GM18870 (cell line): ENCODE results near the gene BTBD9.

Experiments used
- ATAC-seq: cut with Tn5 transposase; IDR thresholded peaks from one replicate; pipeline ENCODE4 v1.9.1; 2021; ENCODE audit warnings: moderate library complexity; ENCODE audit not compliant: unreplicated experiment

BTBD9 gene

DNA sequence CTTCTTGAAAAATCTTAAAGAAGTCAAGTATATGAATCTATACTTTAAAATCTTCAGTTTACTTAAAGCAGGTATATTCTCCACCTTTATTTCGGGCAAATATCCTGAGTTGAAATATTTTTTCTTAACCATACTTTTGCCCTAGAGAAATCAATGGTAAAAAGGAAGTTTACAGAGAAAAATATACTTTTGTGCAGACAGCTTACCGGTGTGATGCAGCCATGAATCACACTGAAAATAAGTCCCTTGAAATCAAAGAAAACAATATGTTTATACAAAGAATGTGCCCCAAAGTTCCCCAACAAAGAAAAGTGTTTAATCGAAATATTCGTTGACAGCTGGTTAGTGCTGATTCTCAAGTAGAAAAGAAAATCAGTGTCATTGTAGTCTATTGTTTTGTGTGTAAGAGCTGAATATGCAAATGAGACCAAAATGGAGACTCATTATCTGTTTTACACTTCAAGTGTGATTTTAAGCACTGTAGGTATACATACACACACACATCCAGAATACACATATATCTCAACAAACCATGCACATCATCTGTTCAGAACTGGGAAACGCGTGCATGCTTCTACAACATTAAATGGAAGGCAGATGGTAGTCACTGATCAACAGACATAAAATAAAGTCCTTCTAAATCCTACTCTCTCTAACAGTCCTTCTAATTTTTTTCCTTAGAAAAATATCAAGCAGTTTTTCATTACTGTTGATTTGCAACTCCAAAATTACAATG is 73.3 kb downstream of the BTBD9 start:
- ATAC-seq: no peak

DNA sequence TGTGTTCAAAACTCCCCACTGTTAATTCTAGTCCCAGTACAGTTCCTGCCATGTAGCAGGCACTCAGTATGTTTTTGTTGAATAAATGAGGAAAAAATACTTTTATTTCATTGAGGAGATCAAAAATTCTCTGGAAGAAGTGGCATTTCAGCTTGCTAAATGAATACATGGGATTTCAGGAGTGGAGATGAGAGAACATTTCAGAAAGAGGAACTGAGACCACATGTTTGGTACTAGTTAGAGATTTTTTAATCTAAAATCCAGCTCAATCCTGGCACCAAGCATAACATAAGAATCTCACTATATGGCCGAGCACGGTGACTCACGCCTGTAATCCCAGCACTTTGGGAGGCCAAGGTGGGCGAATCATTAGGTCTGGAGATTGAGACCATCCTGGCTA is 75.4 kb downstream of the BTBD9 start:
- no peak for ATAC-seq

DNA sequence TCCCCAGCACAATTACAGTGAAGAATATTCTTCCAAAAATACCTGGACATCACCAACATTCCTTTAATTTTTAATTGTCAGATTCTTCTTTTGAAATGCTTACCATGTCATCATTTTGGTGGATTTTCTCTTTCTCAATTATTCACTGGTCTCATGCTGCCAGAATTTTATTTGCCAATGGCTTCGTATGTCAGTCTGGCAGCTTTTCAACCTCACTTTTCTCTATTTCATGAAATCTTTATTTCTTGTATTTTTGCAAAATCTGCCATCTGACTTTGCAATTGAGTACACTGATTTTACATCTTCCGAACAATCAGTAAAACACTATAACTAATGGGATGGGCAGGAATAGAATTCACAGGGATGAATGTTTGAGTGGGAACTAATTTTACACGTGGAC is 84.1 kb downstream of the BTBD9 start:
- ATAC-seq: no peak

DNA sequence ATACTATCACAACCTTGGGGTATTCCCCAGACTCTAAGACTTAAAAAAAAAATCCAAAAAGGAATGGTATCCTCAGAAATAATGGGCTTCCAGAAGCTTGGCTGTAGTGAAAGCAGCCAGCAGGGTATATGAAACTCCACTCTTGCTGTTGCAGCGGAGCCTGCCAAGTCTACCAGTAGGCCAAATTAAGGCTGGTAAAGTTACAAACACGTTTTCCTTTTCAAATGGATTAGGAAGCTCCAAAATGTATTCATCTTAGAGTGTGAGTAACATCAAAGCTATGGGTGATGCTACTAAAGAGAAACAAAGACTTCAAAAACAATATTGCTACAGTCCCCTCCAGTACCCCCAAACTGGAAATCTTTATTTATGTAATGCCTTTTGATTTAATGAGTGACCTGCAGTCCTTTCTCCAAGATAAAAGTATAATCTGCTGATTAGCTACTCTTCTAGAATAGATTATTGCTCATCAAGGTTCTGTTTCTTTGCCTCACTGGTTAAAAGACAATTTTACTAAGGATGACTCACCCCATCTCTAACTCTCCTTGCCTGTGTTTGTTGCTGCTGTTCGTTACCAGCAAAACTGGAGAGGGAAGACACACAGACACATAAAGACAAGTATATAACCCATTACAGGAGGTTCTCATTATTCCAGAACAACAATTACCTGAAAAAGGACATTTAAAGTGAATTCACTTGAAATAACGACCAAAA is 84.9 kb downstream of the BTBD9 start:
- no peak for ATAC-seq

GRCh38 chr6:38554014-38554413 is 85.7 kb downstream of the BTBD9 start:
- no peak for ATAC-seq

DNA sequence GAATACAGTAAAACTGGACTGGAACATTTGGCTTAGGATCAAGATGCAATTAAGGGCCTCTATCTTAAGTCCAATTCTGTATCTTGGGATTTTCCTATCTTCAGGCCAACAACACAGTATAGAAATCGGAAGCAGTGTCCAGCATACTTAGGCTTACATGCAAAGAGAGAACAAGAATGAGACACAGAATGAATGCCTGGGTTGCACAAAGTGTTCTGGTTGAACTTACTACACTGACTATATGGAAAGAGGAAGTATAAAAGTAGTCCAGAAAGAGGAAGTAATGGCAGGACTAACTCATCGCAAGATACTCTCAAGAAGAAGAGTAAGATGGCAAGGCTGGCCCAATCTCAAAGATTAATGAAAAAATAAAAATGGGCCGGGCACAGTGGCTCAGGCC is 87.6 kb downstream of the BTBD9 start:
- no peak for ATAC-seq

GRCh38 chr6:38549795-38550194 is 89.9 kb downstream of the BTBD9 start:
- no peak for ATAC-seq

DNA sequence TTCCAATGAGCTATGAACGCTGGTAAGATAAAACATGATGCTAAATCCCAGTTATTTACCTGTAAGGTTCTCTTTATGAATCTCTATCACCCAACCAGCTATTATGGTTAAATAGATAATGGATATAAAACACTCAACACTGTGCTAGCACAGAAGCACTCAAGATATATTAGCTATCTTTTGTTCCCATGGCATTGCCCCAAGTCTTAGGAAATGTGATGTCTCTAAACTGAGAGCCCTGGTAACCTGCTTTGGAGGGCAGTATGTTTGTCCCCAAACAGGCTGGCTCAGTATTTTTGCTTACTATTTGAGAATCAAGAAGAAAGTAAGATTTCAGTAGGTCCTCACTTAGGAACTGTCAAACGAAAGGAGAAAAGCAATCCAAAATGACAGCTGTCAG is 90.5 kb downstream of the BTBD9 start:
- ATAC-seq: no peak

GRCh38 chr6:38543022-38543421 is 96.7 kb downstream of the BTBD9 start:
- ATAC-seq: no peak

DNA sequence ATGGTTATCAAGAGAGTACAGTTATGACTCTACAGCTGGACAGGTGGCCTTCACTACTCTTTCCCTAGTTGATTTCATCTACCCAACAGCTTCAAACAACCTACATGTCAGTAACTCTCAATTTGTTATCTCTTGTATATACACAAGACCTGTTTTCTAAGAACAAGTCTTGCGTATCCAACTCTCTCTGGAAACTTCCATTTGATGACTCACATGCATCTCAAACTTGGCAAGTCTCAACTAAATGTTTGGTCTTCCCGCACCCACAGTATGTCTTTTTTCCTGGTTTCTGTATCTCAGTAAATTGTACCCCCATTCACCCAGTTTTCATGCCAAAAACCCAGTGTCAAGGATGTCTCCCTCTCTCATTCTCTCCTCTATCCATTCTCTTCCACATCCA is 97.7 kb downstream of the BTBD9 start:
- no peak for ATAC-seq

GRCh38 chr6:38533064-38533463 is 106.7 kb downstream of the BTBD9 start:
- ATAC-seq: no peak

GRCh38 chr6:38531134-38531533 is 108.6 kb downstream of the BTBD9 start:
- no peak for ATAC-seq

GRCh38 chr6:38528196-38528965 is 111.3 kb downstream of the BTBD9 start:
- ATAC-seq: no peak

- ATAC-seq: no peak
Measured at GRCh38 chr6:38527371-38527770, 112.4 kb downstream of the BTBD9 start.

DNA sequence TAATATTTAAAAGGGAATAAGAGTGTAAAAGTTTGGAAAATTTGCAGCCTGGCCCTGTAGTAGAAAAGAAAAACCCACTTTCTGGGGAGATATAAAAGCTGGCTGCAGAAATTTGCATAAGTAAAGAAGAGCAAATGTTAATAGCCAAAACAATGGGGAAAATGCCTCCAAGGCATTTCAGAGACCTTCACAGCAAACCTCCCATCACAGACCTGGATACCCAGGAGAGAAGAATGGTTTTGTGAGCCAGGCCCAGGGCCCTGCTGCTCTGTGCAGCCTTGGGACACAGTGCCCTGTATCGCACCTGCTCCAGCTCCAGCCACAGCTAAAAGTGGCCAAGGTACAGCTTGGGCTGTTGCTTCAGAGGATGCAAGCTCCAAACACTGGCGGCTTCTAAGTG is 113.8 kb downstream of the BTBD9 start:
- ATAC-seq: no peak

- ATAC-seq: no peak
Measured at GRCh38 chr6:38524436-38525145, 115.1 kb downstream of the BTBD9 start.

GRCh38 chr6:38522322-38522721 is 117.4 kb downstream of the BTBD9 start:
- ATAC-seq: no peak

- no peak for ATAC-seq
Measured at GRCh38 chr6:38518511-38519304, 121.0 kb downstream of the BTBD9 start.

DNA sequence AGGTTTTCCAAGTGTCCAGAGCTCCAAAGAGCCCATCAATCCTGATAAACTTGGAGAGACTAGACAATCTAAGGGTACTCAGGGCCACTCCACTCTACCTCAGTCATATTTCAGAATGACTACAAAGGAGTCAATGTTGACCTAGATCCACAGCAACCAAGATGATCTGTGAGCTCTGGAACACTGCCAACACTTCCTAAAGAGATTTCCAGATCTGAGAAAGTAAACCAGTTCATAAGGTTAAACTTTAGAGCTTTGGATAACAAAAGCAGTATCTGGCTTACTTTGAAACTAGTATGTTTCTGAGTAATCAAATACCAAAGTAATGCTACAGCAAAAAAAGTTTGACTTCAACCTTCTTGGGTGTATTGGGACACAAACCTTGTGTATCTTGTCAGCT is 122.7 kb downstream of the BTBD9 start:
- no peak for ATAC-seq

DNA sequence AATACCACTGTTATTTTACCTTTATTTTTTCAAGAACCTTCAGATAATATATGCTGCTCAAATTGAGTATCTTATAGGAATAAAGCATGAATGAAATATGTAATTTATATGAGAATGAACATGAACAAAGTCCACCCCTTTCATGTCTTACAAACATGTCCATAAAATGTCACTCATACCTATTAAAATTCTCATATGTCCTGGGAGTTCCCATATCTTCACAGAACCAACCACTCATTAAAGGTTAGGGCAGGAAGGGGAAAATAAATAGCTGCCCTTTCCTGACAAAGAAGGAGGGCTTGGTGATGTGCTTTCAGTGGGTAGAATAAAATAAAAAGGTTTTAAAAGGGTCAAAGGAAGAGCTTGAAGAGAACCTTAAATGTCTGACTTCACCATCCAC is 125.3 kb downstream of the BTBD9 start:
- ATAC-seq: no peak
